Measurements from ENCODE around the gene KRT12. TPM values are rescaled to one million over a fixed set of nuclear protein-coding genes. Genes with fewer than 3 reads are reported as not detected.

The KRT12 gene
- polyA plus RNA-seq, 1 of the 3 experiments (the other 2 are of a cell fraction), result not detected

DNA sequence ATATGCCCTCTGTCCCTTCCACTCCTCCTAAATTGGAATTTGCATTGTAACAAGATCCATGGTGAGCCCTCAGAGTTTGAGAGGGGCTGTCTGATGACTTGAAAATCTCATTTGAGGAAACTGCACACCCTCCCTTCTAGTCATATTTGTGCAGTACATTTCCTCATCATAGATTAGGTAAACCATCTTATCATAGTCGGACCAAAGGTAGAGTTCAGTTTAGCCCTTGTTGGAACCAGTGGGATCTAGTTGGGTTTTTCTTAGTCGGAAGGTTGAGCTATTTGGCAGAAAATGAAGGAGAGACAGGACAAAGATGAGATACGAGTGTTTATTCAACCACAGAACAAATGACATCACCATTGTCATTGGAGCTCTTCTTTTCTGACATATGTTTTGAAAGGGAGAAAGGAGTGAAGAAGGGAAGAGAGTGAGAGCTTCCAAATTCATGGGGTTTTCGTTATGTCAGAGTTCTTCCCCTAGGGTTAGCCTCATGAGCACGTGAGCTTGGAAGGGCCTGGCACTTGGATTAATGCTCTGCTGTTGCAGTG, 33.9 kb upstream of the KRT12 start:
- Histone ChIP-seq H3K4me2 (no peak overlapping the region), H3K9me2 (no peaks in the 10 kb centered on the region), H4K20me1 (ENCODE audit: insufficient read depth) (no peaks in the 10 kb centered on the region), H3K27me3 (ENCODE audit: insufficient read depth) (peaks cover 52% of the 10 kb centered on the region; the same call in 1 of the 2 replicates), H2AFZ (ENCODE audit: low read depth) (no peak overlapping the region), H3K36me3 (replicated peaks in 1 of 2; ENCODE audit: control insufficient read depth in 1 of 2, insufficient read depth in 2 of 2, low read length in 1 of 2) (no peaks in the 10 kb centered on the region), H3F3A (replicated peaks; ENCODE audit: insufficient read depth) (peaks cover 6% of the 10 kb centered on the region), H3K4me1 (ENCODE audit: control insufficient read depth in 1 of 2, insufficient read depth in 2 of 2, low read depth in 1 of 2, low read length in 1 of 2) (peaks cover 0 to 14% of the 10 kb centered on the region in 2 experiments; a peak in 2 of 4 replicates), H3K9ac (no peak overlapping the region), H3K9me3 (no peaks in the 10 kb centered on the region), H3K27ac (ENCODE audit: low read depth in 2 of 2, low read length in 1 of 2) (no peak overlapping the region), H3K79me2 (ENCODE audit: insufficient read depth) (no peaks in the 10 kb centered on the region), H3K4me3 (ENCODE audit: low read depth in 2 of 2, low read length in 1 of 2) (no peak overlapping the region)
- POLR2A ChIA-PET, result no interaction called here
- TF ChIP-seq EZH2phosphoT487 (IDR thresholded peaks at IDR 0.05; ENCODE audit: borderline replicate concordance, low read depth) (no peak), ELF1 (IDR thresholded peaks at IDR 0.05) (no peak), MEF2A (IDR thresholded peaks at IDR 0.05; ENCODE audit: borderline replicate concordance, low read depth) (no peak), RXRA (IDR thresholded peaks at IDR 0.05; ENCODE audit: borderline replicate concordance, low read depth) (no peak), EP300 (IDR thresholded peaks at IDR 0.05; ENCODE audit: borderline replicate concordance in 1 of 2, low read depth in 1 of 2, low read length in 1 of 2) (no peak)
- TF ChIP-seq, protein P1, sequence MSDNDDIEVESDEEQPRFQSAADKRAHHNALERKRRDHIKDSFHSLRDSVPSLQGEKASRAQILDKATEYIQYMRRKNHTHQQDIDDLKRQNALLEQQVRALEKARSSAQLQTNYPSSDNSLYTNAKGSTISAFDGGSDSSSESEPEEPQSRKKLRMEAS (IDR thresholded peaks at IDR 0.05; ENCODE audit: low read depth), result no peak
- TF ChIP-seq, protein P2, sequence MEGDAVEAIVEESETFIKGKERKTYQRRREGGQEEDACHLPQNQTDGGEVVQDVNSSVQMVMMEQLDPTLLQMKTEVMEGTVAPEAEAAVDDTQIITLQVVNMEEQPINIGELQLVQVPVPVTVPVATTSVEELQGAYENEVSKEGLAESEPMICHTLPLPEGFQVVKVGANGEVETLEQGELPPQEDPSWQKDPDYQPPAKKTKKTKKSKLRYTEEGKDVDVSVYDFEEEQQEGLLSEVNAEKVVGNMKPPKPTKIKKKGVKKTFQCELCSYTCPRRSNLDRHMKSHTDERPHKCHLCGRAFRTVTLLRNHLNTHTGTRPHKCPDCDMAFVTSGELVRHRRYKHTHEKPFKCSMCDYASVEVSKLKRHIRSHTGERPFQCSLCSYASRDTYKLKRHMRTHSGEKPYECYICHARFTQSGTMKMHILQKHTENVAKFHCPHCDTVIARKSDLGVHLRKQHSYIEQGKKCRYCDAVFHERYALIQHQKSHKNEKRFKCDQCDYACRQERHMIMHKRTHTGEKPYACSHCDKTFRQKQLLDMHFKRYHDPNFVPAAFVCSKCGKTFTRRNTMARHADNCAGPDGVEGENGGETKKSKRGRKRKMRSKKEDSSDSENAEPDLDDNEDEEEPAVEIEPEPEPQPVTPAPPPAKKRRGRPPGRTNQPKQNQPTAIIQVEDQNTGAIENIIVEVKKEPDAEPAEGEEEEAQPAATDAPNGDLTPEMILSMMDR (IDR thresholded peaks at IDR 0.05), result no peak
- TF ChIP-seq, protein P3, sequence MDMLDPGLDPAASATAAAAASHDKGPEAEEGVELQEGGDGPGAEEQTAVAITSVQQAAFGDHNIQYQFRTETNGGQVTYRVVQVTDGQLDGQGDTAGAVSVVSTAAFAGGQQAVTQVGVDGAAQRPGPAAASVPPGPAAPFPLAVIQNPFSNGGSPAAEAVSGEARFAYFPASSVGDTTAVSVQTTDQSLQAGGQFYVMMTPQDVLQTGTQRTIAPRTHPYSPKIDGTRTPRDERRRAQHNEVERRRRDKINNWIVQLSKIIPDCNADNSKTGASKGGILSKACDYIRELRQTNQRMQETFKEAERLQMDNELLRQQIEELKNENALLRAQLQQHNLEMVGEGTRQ (IDR thresholded peaks at IDR 0.05; ENCODE audit: borderline replicate concordance, low read depth, low read length), result no peak
- TF ChIP-seq, protein P4, sequence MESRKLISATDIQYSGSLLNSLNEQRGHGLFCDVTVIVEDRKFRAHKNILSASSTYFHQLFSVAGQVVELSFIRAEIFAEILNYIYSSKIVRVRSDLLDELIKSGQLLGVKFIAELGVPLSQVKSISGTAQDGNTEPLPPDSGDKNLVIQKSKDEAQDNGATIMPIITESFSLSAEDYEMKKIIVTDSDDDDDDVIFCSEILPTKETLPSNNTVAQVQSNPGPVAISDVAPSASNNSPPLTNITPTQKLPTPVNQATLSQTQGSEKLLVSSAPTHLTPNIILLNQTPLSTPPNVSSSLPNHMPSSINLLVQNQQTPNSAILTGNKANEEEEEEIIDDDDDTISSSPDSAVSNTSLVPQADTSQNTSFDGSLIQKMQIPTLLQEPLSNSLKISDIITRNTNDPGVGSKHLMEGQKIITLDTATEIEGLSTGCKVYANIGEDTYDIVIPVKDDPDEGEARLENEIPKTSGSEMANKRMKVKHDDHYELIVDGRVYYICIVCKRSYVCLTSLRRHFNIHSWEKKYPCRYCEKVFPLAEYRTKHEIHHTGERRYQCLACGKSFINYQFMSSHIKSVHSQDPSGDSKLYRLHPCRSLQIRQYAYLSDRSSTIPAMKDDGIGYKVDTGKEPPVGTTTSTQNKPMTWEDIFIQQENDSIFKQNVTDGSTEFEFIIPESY (IDR thresholded peaks at IDR 0.05; ENCODE audit: borderline replicate concordance, low read depth), result no peak
- 10% methylated on average over 5 of the region's 5 CpGs for WGBS (ENCODE audit: low lambda C conversion rate)
- no peak for DNase-seq
- CTCF ChIA-PET, result interaction anchor here (0.6 to 2.3 kb wide), 7 partner anchors 9 to 765 kb away, joined by 3 to 13 read pairs (median 7); no protein-coding TSS in a partner anchor

DNA sequence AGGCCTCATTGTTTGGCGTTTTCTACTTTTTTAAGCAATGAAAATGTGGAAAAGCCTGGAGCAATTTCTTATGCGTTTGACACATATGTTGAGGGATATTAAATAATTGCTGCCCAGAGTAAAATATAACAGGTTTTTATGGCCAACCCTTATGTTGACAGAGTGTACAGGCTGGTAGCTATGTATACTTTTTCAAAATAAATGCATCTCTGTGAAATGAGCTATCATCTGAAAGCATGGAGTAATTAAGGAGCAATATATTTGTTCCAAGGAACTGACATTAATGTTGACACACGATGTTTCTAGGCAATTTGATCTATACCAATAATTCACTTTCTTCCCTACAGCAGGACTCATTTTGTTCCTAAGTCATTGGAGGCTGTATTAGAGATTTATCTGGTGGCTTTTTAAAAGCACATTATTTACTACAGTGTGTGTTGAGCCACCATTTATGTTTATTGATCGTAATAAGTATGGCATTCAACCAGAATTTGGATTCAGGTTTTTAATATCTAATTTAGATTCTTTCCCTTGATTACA, 30.0 kb upstream of the KRT12 start:
- no peaks in the 10 kb centered on the region for H3K9me2 ChIP-seq
- ChIA-PET CTCF (interaction anchor here (1.2 to 2.0 kb wide), 4 partner anchors 635 to 766 kb away, joined by 3 to 5 read pairs (median 4); no protein-coding TSS in a partner anchor), POLR2A (no interaction called here)
- H2AFZ ChIP-seq (ENCODE audit: low read depth), result no peak overlapping the region
- H3K4me2 ChIP-seq, result no peak overlapping the region
- 18% methylated on average over 4 of the region's 4 CpGs for WGBS (ENCODE audit: low lambda C conversion rate)
- no peak overlapping the region for H3K9ac ChIP-seq
- H3K36me3 ChIP-seq (replicated peaks in 1 of 2; ENCODE audit: control insufficient read depth in 1 of 2, insufficient read depth in 2 of 2, low read length in 1 of 2), result no peaks in the 10 kb centered on the region
- H4K20me1 ChIP-seq (ENCODE audit: insufficient read depth), result no peaks in the 10 kb centered on the region
- no peaks in the 10 kb centered on the region for H3K9me3 ChIP-seq
- no peaks in the 10 kb centered on the region for H3F3A ChIP-seq (replicated peaks; ENCODE audit: insufficient read depth)
- H3K27me3 ChIP-seq (ENCODE audit: insufficient read depth), result peaks cover 65% of the 10 kb centered on the region; the same call in 1 of the 2 replicates
- no peaks in the 10 kb centered on the region for H3K79me2 ChIP-seq (ENCODE audit: insufficient read depth)
- no peaks in the 10 kb centered on the region for H3K4me1 ChIP-seq (ENCODE audit: control insufficient read depth in 1 of 2, insufficient read depth in 2 of 2, low read depth in 1 of 2, low read length in 1 of 2)
- no peak overlapping the region for H3K4me3 ChIP-seq (ENCODE audit: low read depth in 2 of 2, low read length in 1 of 2)
- DNase-seq, result no peak
- no peak overlapping the region for H3K27ac ChIP-seq (ENCODE audit: low read depth in 2 of 2, low read length in 1 of 2)
- TF ChIP-seq, protein P1 (IDR thresholded peaks at IDR 0.05; ENCODE audit: low read depth), result no peak
- no peak for TF ChIP-seq FOXM1 (IDR thresholded peaks at IDR 0.05; ENCODE audit: low read depth)
- TF ChIP-seq EP300 (IDR thresholded peaks at IDR 0.05; ENCODE audit: borderline replicate concordance in 1 of 2, low read depth in 1 of 2, low read length in 1 of 2), result no peak
- no peak for TF ChIP-seq TCF12 (IDR thresholded peaks at IDR 0.05)
- TF ChIP-seq, protein P4 (IDR thresholded peaks at IDR 0.05; ENCODE audit: borderline replicate concordance, low read depth), result no peak
- no peak for TF ChIP-seq RFX5 (IDR thresholded peaks at IDR 0.05; ENCODE audit: low read length)
- TF ChIP-seq, protein P5, sequence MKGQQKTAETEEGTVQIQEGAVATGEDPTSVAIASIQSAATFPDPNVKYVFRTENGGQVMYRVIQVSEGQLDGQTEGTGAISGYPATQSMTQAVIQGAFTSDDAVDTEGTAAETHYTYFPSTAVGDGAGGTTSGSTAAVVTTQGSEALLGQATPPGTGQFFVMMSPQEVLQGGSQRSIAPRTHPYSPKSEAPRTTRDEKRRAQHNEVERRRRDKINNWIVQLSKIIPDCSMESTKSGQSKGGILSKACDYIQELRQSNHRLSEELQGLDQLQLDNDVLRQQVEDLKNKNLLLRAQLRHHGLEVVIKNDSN (IDR thresholded peaks at IDR 0.05; ENCODE audit: borderline replicate concordance, low read depth), result no peak
- TF ChIP-seq FOSL2 (IDR thresholded peaks at IDR 0.05; ENCODE audit: borderline replicate concordance, low read depth), result no peak
- TF ChIP-seq YY1 (IDR thresholded peaks at IDR 0.05; ENCODE audit: low read depth), result no peak
- no peak for TF ChIP-seq NFIC (IDR thresholded peaks at IDR 0.05; ENCODE audit: borderline replicate concordance)
- no peak for TF ChIP-seq RCOR1 (IDR thresholded peaks at IDR 0.05; ENCODE audit: low read length)
- no peak for TF ChIP-seq RAD21 (IDR thresholded peaks at IDR 0.05; ENCODE audit: low read length)

Measured in SK-N-SH (cell line).